HG03139 (cell line): ENCODE measurements around the gene OR4C3.
"Not testable (repeated sequence)": the region's sequence is repeated elsewhere in the genome, so short reads cannot be mapped to it uniquely, and the experiment has no call there.

Source experiments
- ATAC-seq: cut with Tn5 transposase; IDR thresholded peaks from one replicate; pipeline ENCODE4 v1.9.1; 2021; ENCODE audit not compliant: unreplicated experiment

The OR4C3 gene

DNA sequence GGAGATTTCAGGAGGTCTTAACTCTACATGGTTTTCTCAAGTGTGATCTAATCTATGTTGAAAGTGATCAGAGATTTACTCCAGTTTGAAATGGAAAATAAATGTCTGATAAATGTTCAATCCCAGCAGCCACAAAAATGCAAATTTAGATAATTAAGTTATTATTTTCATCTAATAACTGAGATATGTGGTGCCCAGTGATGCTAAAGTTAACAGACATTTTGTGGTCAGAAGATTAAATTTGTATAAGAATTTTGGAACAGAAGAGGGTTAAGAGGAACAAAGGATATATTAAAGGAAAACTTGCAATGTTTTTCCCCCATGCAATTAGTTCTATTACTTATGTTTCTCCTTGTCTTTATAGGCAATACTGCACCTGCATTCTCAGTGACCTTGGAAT, at the start of gene OR4C3:
Gene OR4C3 (plus strand): TSS at position 301 of the 400 bp plus-strand sequence. CDS start 102 bp downstream, outside the sequence.
- not testable (repeated sequence) for ATAC-seq

DNA sequence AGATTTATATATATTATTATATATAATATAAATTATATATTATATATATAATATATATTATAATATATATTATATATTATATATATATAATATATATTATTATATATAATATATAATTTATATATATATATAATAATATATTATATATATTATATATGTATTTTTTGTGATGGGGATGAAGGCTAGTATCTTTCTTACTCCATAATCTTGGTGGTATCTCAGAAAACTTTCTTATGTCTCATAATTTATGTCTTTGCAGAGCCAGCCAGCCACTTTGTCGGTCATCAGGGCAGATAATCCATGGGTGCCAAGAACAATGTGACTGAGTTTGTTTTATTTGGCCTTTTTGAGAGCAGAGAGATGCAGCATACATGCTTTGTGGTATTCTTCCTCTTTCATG, 18.8 kb upstream of the OR4C3 start, which contains the start of gene OR4S1:
Gene OR4S1 (plus strand): TSS at position 301 of the 400 bp plus-strand sequence. CDS start 0 bp downstream, at position 301.
- ATAC-seq, result no peak

DNA sequence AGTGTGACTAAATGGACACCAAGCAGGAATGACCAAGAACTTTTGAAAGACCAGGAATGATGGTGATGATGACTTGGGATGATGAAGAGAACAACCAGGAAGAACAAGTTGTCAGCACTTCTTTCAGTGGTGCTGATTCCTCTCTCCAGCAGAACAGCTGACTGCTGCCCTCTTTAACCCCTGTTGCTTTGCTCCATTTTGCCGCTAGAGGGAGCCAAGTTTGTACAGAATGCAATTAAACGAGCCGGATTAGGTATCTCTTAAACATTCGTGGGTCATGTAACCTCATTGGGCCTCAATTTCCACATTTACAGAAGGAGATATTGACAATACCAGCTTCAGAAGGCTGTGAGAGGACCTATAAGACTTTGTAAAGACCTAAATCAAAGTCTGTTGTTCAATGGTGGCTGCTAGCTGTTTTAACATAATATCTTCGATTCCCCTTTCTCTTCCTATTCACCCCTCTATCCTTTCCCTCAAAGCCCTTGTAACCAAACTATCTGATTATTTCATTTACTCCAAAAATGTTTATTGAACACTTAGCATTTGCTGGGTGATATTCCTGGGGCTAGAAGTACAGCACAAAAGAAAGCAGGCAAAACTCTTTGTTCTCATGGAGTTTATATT, 16.8 kb upstream of the OR4C3 start:
- peak; percentile 69 for ATAC-seq

DNA sequence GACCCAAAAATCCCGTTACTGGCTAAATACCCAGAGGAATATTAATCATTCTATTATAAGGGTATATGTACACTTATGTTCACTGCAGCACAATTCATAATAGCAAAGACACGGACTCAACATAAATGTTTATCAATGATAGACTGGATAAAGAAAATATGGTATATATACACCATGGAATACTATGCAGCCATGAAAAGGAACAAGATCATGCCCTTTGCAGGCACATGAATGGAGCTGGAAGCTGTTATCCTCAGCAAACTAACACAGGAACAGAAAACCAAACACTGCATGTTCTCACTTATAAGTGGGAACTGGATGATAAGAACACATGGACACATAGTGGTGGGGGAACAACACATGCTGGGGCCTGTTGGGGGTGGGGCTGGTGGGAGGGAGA, 11.1 kb upstream of the OR4C3 start:
- not testable (repeated sequence) for ATAC-seq

DNA sequence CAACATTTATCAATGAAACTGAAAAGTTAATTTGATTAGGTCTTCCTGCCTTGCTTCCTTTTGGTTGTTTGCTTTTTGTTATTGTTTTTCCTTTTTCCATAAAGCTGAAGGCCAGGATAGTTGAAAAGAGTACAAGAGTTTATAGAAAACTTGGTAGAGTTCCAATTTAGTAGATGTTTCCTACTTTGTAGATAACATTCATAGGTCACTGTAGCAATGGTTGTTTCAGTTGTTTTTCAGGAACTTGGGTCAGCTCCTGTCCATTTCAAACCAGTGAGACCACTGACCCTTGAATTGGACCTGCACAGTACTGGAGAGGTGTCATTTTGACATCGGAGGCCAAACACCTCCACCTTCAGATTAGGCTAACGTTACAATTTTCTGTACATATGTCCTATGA, 4.9 kb upstream of the OR4C3 start:
- ATAC-seq, result not testable (repeated sequence)

DNA sequence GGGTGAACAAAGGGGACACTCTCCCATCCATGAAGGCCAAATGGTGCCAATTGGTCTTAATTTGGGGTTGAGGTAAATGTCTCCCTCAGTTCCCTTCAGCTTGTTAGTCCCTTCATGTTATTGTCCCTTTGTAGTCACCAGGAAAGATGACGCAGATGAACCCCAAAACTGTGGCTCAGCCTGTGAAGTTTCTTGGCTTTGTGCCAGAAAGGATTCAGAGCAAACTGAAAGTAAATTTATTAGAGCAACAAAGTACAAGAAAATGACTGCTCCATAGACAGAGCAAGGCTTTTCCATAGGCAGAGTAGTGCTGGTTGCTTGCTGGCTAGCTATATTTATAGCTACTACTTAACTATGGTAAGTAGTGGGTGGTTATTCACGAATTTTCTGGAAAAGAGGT, 16.7 kb downstream of the OR4C3 start:
- ATAC-seq, result no peak

DNA sequence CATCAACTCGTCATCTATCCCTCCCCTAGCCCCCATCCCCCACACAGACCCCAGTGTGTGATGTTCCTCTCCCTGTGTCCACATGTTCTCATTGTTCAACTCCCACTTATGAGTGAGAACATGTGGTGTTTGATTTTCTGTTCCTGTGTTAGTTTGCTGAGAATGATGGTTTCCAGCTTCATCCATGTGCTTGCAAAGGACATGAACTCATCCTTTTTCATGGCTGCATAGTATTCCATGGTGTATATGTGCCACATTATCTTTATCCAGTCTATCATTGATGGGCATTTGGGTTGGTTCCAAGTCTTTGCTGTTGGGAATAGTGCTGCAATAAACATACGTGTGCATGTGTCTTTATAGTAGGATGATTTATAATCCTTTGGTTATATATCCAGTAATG, 17.8 kb downstream of the OR4C3 start:
- ATAC-seq, result not testable (repeated sequence)

DNA sequence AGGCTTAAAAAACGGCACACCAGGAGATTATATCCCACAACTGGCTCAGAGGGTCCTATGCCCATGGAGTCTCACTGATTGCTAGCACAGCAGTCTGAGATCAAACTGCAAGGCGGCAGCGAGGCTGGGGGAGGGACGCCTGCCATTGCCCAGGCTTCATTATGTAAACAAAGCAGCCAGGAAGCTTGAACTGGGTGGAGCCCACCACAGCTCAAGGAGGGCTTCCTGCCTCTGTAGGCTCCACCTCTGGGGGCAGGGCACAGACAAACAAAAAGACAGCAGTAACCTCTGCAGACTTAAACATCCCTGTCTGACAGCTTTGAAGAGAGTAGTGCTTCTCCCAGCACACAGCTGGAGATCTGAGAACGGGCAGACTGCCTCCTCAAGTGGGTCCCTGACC, 21.6 kb downstream of the OR4C3 start:
- ATAC-seq, result not testable (repeated sequence)

DNA sequence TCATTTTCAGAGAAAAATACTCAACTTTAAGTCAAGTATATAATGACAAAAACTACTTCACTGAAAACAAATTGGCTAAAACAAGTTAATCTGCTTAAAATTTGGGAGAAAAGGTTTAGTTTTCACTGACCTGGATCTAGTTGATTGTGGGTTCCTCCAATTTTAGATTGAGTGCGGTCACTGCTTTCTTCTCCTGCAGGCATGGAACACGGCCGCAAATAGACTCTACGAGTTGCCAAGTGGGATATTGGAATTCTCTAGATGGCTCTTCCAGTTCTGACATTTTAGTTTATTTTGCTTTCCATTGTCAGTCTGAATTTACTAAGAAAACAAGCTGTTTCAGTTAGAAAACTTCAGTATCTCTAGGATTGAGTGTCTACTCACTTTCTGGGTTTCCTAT, 29.3 kb downstream of the OR4C3 start:
- ATAC-seq, result no peak

DNA sequence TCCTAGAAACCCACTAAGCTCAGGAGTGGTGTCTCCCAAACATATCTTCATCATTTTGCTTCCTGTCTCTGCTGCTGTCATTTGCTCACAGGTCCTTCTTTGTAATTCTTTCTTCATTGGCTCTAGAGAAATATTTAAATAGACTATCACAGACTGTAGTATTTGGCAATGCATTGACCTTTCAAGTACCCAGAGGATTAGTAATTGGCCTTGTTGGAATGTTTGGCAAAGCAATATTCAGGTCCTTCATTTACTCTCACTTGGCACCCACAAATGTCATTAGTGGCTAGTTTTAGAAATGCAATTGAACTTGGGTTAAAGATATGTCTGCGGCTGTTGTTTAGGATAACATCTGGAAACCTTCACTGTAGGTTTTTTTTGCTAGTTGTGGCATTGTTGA, 30.0 kb downstream of the OR4C3 start:
- ATAC-seq, result no peak

DNA sequence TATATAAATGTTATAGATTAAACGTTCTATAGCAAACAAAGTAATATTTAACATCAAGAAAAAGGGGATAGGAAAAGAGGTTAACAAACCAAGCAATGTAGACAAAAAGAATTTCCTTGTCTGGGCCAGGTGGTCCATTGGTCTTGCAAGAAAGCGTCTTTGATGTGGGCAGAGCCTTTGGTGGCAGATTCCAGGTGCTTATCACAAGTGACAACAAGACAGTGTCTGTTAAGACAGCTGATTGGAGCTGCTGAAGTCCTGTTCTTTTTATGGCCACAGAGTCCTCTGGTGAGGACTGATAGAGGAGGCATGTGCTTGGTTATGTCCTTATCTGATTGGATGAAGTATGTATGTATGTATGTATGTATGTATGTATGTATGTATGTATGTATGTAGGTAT, 36.6 kb downstream of the OR4C3 start:
- ATAC-seq, result not testable (repeated sequence)

DNA sequence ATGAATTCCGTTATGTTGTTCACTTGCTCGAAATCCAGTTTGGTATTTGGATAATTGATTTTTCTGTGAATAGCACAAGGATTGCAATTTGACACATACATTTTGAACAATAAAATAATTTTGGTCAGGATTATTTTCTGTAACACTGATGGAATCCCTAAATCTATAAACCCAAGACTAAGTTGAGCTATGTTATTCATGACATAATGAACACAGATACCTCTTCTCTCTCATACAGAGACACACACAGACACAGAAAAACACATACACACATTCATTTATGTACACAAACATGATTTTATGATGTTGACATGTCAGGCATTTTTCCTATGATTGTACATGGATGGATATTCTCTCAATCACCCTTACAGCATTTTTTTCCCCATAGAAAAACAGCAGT, 41.6 kb downstream of the OR4C3 start, which contains the start of gene OR4C5:
Gene OR4C5 (minus strand): TSS at position 101 of the 400 bp plus-strand sequence. CDS start 0 bp downstream, at position 101.
- ATAC-seq, result no peak
